Raji (cell line): ENCODE results near the gene CYTH1.

ENCODE experiments used
- POLR2A ChIP-seq: IDR thresholded peaks from 2 replicates; pipeline ENCODE4 v1.6.1; 2011; ENCODE audit warnings: low read depth, low read length, control low read depth; ENCODE audit not compliant: insufficient read depth

Gene CYTH1

GRCh38 chr17:78709751-78710181 lies 72.3 kb downstream of the CYTH1 start:
- no peak for TF ChIP-seq POLR2A

- TF ChIP-seq POLR2A: no peak
These were observed 72.9 kb downstream of the CYTH1 start for GRCh38 chr17:78709119-78709681.

GRCh38 chr17:78708510-78708973 lies 73.5 kb downstream of the CYTH1 start:
- no peak for TF ChIP-seq POLR2A

- TF ChIP-seq POLR2A: no peak
These were observed 74.2 kb downstream of the CYTH1 start for GRCh38 chr17:78707923-78708322.

GRCh38 chr17:78707016-78707415 lies 75.1 kb downstream of the CYTH1 start:
- TF ChIP-seq POLR2A: no peak

GRCh38 chr17:78706271-78706915 lies 75.7 kb downstream of the CYTH1 start:
- TF ChIP-seq POLR2A: peak; percentile 24; the same call in 1 of the 2 replicates

GRCh38 chr17:78705071-78705470 lies 77.0 kb downstream of the CYTH1 start:
- TF ChIP-seq POLR2A: no peak

- no peak for TF ChIP-seq POLR2A
These were observed 77.5 kb downstream of the CYTH1 start for GRCh38 chr17:78704594-78704993.

- TF ChIP-seq POLR2A: no peak
These were observed 84.3 kb downstream of the CYTH1 start for GRCh38 chr17:78697554-78698343.

GRCh38 chr17:78697122-78697521 lies 85.0 kb downstream of the CYTH1 start:
- TF ChIP-seq POLR2A: no peak

- TF ChIP-seq POLR2A: no peak
These were observed 85.8 kb downstream of the CYTH1 start for GRCh38 chr17:78696016-78696982.

GRCh38 chr17:78694805-78695531 lies 87.1 kb downstream of the CYTH1 start:
- TF ChIP-seq POLR2A: no peak

GRCh38 chr17:78693346-78694083 lies 88.6 kb downstream of the CYTH1 start:
- no peak for TF ChIP-seq POLR2A
